ENCODE data around the gene CAMSAP2.

- TF ChIP-seq CTCF (conservative IDR thresholded peaks at IDR 0.05) (no peak), ZFX (IDR thresholded peaks at IDR 0.05) (no peak)
These were observed 48.1 kb downstream of the CAMSAP2 start for GRCh38 chr1:200786788-200787187.
